ENCODE data around the gene SPRR2E.
"Not testable (repeated sequence)": the region's sequence is repeated elsewhere in the genome, so short reads cannot be mapped to it uniquely, and the experiment has no call there.

SPRR2E gene

DNA sequence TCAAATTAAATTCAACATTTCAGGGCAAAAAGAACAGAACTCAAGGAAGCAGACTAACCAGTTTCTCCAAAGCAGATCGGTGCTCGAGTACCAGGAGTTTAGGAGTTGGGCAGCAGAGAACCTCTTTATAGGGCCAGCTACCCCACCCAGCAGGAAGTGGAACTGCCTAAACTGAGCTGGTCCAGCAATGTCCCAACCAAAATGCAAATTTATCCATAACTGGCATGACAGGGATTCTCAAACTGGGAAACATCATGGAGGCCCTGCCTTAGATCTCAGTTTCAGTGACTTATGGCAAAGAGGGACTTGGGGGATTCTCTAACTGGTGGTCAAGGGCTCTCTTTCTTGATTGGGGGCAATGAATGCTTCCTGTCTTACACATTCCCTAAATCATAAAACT lies 22.8 kb downstream of the SPRR2E start, which contains the start of gene SPRR2B:
SPRR2B (minus strand) TSS at position 101 of the 400 bp plus-strand sequence. CDS start 772 bp downstream, outside the sequence.
- no peak for FAIRE-seq
- DNase-seq (ENCODE audit: insufficient read length, low spot score) = no peak

DNA sequence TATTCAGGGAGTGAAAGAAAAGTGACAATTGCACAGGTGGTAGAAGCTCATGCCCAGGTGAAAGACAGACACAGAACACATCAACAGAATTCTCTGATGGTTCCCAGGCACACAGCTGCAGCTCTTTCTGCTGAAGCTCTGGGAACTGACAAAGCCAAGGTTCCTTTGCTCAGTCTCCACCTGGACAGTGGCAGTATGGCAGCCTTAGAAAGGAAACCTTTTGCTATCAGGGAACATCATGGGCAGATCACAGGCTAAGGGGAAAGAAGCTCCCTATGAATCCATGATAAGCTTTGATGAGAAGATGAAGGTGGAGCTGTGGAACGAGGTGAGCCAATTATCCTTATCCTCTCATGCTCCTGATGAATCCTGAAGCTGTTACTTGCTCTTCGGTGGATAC lies 24.1 kb downstream of the SPRR2E start:
- DNase-seq (ENCODE audit: insufficient read length, low spot score) (no peak), FAIRE-seq (no peak)

DNA sequence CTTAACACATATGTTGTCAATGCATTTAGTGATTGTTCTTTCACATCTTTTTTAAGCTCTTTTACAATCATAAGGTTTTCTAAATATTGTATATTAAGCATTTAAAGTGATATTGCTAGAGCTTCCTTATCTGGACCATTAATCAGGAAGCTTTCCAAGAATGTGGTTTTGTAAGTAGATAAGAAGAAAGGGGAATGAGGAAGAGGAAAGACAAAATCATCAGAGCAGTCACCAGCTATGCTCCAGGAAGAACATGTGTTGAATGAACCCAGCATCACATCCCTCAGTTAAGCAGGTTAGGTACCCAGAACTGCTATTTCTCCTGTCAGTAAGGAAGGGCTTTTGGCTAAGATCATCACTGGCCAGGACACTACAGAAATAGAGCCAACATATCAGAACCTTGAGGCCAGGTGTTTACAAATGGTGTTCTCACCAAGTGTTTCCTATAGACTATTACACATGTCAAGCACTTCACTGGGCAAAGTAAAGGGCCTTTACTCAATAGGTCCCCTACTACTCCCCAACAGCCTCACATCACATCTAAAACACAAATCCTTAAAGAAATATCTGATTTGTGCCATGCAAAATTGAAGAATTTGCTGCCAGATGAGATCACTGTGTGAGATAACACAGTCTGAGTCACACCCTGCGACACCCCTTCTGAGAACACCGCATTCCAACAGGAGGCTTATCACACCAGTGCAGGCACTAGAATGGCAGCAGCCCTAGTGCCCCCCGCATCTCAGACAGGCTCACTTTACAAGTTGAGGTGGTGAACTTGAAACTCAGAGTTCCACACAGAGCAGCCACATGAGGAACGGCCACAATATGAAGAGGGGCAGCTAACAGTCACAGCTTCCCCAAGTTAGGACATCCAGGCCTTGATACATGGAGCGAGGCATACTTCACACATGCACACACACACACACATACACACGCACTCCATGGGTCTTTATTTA lies 35.2 kb downstream of the SPRR2E start:
- no peak for FAIRE-seq
- DNase-seq (ENCODE audit: insufficient read length, low spot score) = no peak

DNA sequence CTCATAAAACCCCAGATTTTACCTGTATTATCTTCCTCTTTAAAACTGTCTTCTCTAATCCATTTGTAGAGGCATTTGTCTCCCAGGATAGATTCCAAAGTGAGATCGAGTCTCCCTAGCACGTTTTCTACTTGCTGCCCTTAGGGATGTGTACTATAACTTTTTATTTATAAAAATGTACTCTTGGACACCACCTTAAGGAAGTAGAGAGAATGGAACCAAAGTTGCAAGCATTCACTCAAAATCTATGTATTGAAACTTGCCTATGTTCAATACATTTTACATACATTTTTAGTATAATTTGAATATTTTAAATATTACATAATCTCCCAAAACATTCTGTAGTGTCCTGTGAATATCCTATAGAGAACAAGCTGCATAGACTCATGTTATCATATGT lies 36.2 kb downstream of the SPRR2E start:
- no peak for DNase-seq (ENCODE audit: insufficient read length, low spot score)
- no peak for FAIRE-seq

DNA sequence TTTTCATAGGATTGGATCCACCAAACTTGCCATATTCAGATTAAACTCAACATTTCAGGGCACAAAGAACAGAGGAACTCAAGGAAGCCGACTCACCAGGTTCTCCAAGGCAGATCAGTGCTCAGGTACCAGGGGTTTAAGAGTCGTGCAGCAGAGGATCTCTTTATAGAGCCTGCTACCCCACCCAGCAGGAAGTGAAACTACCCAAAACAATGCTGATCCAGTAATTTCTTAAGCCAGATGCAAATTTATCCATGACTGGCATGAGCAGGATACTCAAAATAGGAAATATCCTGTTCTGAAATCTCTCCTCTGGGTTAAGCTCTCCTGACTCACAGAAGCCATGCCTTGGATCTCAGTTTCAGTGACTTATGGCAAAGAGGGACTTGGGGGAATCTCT lies 37.0 kb downstream of the SPRR2E start, which contains the start of gene SPRR2A:
SPRR2A (minus strand) TSS at position 138 of the 400 bp plus-strand sequence. CDS start 777 bp downstream, outside the sequence.
- DNase-seq (ENCODE audit: insufficient read length, low spot score) (no peak), FAIRE-seq (no peak)

DNA sequence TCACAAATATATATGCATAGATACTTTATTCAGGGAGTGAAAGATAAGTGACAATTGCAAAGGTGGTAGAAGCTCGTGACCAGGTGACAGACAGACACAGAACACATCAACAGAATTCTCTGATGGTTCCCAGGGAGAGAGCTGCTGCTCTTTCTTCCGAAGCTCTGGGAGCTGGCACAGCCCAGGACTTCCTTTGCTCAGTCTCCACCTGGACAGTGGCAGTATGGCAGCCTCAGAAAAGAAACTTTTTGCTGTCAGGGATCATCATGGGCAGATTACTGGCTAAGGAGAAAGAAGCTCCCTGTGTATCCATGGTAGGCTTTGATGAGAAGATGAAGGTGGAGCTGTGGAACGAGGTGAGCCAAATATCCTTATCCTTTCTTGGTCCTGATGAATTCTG lies 38.2 kb downstream of the SPRR2E start:
- not testable (repeated sequence) for FAIRE-seq; DNase-seq (ENCODE audit: insufficient read length, low spot score)

DNA sequence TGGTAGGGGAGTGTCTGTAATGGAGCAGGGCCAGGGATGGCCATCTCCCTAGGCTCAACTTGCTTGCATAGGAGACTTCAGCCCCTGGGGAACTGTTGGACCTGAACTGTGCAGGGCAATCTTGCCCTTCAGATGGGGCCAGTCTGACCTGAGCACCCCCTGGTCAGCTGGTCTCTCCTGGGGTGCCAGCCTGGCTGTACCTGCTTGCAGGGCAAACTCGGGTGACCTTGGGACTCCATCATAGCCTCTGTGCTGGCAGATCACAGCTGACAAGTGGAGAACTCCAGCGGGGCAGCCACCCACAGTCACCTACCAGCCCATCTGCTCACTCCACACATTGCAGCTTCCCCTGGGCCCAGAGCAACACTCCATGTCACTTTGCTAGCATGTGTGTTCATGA lies 45.1 kb downstream of the SPRR2E start:
- FAIRE-seq = no peak

More for the DNA sequence above, 45.1 kb downstream of the SPRR2E start:
- DNase-seq (ENCODE audit: insufficient read length, low spot score) = no peak

Data from GM19239 (cell line).